ENCODE results near the gene AQP5. TPM values are rescaled to one million over a fixed set of nuclear protein-coding genes. Genes with fewer than 3 reads are reported as not detected.

The AQP5 gene
- total RNA-seq (2014; rRNA removed) (not detected in 2 replicates), Bru-seq, nascent RNA (percentile 17 among the genes with signal in this experiment), BruChase-seq, experiment 1, labeled RNA remaining after a 6-hour chase (percentile 10 among the genes with signal in this experiment), BruChase-seq, experiment 2, labeled RNA remaining after a 2-hour chase (percentile 19 among the genes with signal in this experiment)
- long read RNA-seq = 0 reads

DNA sequence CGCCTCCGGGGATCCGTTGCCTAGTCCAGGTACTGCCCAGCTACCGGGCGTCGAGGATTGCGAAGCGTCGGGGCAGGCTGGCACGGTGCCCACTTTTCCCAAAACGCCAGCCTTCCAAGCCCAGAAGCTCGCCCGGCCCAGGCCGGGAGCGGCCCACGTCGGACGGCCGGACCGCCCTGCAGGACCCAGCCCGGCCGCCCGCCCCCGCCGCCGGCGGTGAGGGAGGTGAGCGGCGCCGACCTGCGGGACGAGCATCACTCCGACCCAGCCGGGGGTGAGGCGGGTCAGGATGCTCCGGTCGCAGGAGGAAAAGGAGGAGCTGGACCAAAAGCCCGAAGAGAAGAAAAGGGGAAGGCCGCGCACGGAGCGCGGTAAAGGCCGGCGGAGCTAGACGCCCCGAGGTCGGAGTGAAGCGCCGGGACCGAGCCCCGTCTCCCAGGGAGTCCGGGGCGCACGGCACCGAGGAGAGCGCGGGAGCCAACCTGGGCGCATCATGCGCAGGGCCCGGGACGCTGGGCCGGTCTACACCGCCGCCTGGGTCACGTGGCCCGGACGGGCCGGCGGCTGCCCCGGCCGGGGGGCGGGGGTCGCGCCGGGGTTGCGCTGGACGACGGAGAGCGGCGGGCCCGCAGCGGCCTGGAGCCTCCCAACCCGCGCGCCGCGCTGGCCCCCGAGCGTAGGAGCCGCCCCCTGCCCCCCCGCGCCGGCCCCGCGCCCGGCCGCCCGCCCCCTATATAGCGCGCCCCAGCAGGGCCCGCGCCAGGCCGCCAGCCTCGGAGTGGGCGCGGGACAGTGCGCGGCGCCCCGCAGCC, at the start of gene AQP5:
AQP5 (plus strand) TSS at position 762 of the 812 bp plus-strand sequence. CDS start 146 bp downstream, outside the sequence.
- no peak within 1 kb of the TSS for H2AFZ ChIP-seq (ENCODE audit: low read length)
- TF ChIP-seq EZH2phosphoT487 (IDR thresholded peaks at IDR 0.05; ENCODE audit: borderline replicate concordance, low read length) = no peak
- TF ChIP-seq, protein P1, sequence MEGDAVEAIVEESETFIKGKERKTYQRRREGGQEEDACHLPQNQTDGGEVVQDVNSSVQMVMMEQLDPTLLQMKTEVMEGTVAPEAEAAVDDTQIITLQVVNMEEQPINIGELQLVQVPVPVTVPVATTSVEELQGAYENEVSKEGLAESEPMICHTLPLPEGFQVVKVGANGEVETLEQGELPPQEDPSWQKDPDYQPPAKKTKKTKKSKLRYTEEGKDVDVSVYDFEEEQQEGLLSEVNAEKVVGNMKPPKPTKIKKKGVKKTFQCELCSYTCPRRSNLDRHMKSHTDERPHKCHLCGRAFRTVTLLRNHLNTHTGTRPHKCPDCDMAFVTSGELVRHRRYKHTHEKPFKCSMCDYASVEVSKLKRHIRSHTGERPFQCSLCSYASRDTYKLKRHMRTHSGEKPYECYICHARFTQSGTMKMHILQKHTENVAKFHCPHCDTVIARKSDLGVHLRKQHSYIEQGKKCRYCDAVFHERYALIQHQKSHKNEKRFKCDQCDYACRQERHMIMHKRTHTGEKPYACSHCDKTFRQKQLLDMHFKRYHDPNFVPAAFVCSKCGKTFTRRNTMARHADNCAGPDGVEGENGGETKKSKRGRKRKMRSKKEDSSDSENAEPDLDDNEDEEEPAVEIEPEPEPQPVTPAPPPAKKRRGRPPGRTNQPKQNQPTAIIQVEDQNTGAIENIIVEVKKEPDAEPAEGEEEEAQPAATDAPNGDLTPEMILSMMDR (conservative IDR thresholded peaks at IDR 0.05; ENCODE audit: low read depth, low read length) = no peak
- TF ChIP-seq EZH2 (IDR thresholded peaks at IDR 0.05; ENCODE audit: low read length, unreplicated experiment) = no peak
- no peak for ATAC-seq
- no peaks in the 10 kb centered on the region for H3K27me3 ChIP-seq (ENCODE audit: low read length)
- DNase-seq = no peak
- H3K9me3 ChIP-seq (ENCODE audit: low read length) = no peaks in the 10 kb centered on the region
- H3K27ac ChIP-seq (ENCODE audit: low read length) = no peak within 1 kb of the TSS
- peak within 1 kb of the TSS; percentile 61 for H3K4me2 ChIP-seq (ENCODE audit: low read length)
- no peaks in the 10 kb centered on the region for H4K20me1 ChIP-seq (ENCODE audit: low read length)
- BruUV-seq (replicated peaks) = no TSS peak
- no peaks in the 10 kb centered on the region for H3K79me2 ChIP-seq (ENCODE audit: low read length)
- no peak within 1 kb of the TSS for H3K9ac ChIP-seq (ENCODE audit: low read length)
- ChIA-PET CTCF (no interaction called here), POLR2A (ENCODE audit: unreplicated experiment) (no interaction called here)
- peaks cover 28% of the 10 kb centered on the region for H3K4me1 ChIP-seq (ENCODE audit: insufficient read depth, low read length)
- no peaks in the 10 kb centered on the region for H3F3A ChIP-seq (ENCODE audit: low read length, unreplicated experiment)
- H3K36me3 ChIP-seq (ENCODE audit: low read depth, low read length) = no peaks in the 10 kb centered on the region
- no peaks in the 10 kb centered on the region for H3K9me2 ChIP-seq (replicated peaks; ENCODE audit: low read length)
- no peak within 1 kb of the TSS for H3K4me3 ChIP-seq (ENCODE audit: low read length)
- intact Hi-C loops (cut with micrococcal nuclease) = loop anchor here (10.0 kb wide), 2 partner anchors 97 to 187 kb away; no protein-coding TSS in a partner anchor

DNA sequence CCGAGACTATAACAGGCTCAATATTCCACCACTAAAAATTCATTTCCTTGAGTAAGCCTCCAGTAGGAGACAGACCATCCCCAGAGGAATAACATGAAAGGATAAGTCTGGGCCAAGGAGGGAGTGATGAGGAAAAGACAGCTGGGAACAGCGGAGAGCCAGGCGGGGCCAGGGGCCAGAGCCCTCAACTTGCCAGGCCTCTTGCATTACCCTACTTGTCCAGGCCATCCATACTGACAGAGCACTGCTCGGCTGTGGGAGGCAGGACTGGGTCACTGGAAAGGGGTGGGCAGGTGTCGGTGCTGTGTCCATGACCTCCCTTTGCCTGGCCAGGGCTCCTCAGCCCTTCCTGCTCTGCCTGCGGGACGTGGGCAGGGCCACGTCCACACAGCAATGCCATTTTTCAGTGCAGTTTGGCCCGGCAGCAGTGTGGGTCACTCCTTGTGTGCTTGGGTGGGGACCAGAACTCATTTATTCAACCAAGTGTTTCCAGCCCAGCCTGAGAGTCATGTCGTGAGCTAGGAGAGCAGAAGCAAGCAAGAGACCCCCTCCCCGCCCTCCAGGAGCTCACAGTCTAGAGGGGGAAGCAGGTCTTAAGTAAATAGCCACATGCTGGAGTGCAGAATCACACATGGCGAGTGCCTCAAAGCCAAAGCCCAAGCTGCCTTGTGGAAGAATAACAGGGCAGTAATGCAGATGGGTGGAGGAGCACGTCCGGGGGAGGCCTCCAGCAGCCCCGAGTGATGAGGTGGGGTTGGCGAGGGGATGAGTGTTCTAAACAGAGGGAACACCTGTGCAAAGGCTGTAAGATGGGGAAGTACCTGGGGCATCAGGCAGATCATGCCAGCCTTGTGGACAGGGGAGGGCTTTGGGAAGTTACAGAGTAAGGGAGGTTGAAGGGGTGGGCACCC, 49.1 kb upstream of the AQP5 start:
- H3K4me2 ChIP-seq (ENCODE audit: low read length) = no peak overlapping the region
- ChIA-PET CTCF (no interaction called here), POLR2A (ENCODE audit: unreplicated experiment) (no interaction called here)
- no peak overlapping the region for H2AFZ ChIP-seq (ENCODE audit: low read length)
- H3K9ac ChIP-seq (ENCODE audit: low read length) = no peak overlapping the region
- H3K9me3 ChIP-seq (ENCODE audit: low read length) = no peaks in the 10 kb centered on the region
- TF ChIP-seq, protein P1 (conservative IDR thresholded peaks at IDR 0.05; ENCODE audit: low read depth, low read length) = no peak
- TF ChIP-seq EZH2phosphoT487 (IDR thresholded peaks at IDR 0.05; ENCODE audit: borderline replicate concordance, low read length) (no peak), EZH2 (IDR thresholded peaks at IDR 0.05; ENCODE audit: low read length, unreplicated experiment) (no peak)
- no peak overlapping the region for H3K4me3 ChIP-seq (ENCODE audit: low read length)
- no peaks in the 10 kb centered on the region for H3K36me3 ChIP-seq (ENCODE audit: low read depth, low read length)
- DNase-seq (no peak), ATAC-seq (no peak)
- no peaks in the 10 kb centered on the region for H3K27me3 ChIP-seq (ENCODE audit: low read length)
- no peaks in the 10 kb centered on the region for H3K4me1 ChIP-seq (ENCODE audit: insufficient read depth, low read length)
- no peaks in the 10 kb centered on the region for H3K79me2 ChIP-seq (ENCODE audit: low read length)
- H4K20me1 ChIP-seq (ENCODE audit: low read length) = no peaks in the 10 kb centered on the region
- H3K27ac ChIP-seq (ENCODE audit: low read length) = no peak overlapping the region
- intact Hi-C loops (cut with micrococcal nuclease) = no loop called here
- H3F3A ChIP-seq (ENCODE audit: low read length, unreplicated experiment) = no peaks in the 10 kb centered on the region
- BruUV-seq (replicated peaks) = no TSS peak
- H3K9me2 ChIP-seq (replicated peaks; ENCODE audit: low read length) = no peaks in the 10 kb centered on the region
